K562 (cell line): ENCODE measurements around the gene RBFOX1. TPM values are rescaled to one million over a fixed set of nuclear protein-coding genes. Genes with fewer than 3 reads are reported as not detected.

Source experiments
- ATAC-seq: fragments of 200-7000 bp; cut with Tn5 transposase; 3 replicates; pipeline ENCODE4 v1.9.1; 2020; ENCODE audit warnings: moderate library complexity
- BruUV-seq: library from RNA; stranded (reverse); fragments of 400-500 nt; replicated peaks from 2 replicates; lab custom pipeline; 2021; lab: Mats Ljungman, UMichigan
- CTCF ChIA-PET: fragments of 300-600 bp; formaldehyde crosslinking; extraction: SDS; loops from one replicate; lab custom pipeline; 2021; ENCODE audit warnings: low intra/inter-chr PET ratio; lab: Yijun Ruan, JAX
- POLR2A ChIA-PET: fragments of 300-600, 350-650 bp; sonication (Branson Sonifier 250); formaldehyde crosslinking; extraction: SDS; loops from one replicate; lab custom pipeline; 2021; ENCODE audit warnings: antibody characterized with exemption, inconsistent platforms; lab: Yijun Ruan, JAX
- DNase-seq, 4 experiments: peaks; one replicate each; pipeline versions ENCODE4 v3.0.0 to v3.0.0-alpha.2; 2011 to 2018; ENCODE audit warnings: low spot score in 3 of 4, mixed read lengths in 3 of 4; ENCODE audit errors: extremely low read depth in 1 of 4
- FAIRE-seq: peaks from 2 replicates; lab custom pipeline; 2011; peaks lifted over from hg19 to GRCh38; lab: Jason Lieb, UNC
- H2AFZ ChIP-seq: 2 replicates; pipeline ENCODE4 v1.6.0; 2011; ENCODE audit warnings: low read depth, low read length, control low read depth, inconsistent platforms
- H3K27ac ChIP-seq: fragments of 200-600 bp; 3 replicates; pipeline ENCODE4 v1.8.0; 2011; ENCODE audit warnings: low read depth, mild to moderate bottlenecking, control low read depth, inconsistent platforms, low read length, moderate library complexity, mixed read lengths; ENCODE audit errors: extremely low read depth
- H3K27me3 ChIP-seq, 2 experiments: fragments of 300-600 bp in 1 of 2; 2 replicates in 1 of 2; 3 replicates in 1 of 2; pipeline versions ENCODE4 v1.6.0 to v1.8.0; 2011; ENCODE audit warnings: inconsistent platforms in 2 of 2, low read length in 2 of 2, mild to moderate bottlenecking in 1 of 2, mixed read lengths in 1 of 2, moderate library complexity in 1 of 2; ENCODE audit not compliant: control insufficient read depth in 2 of 2, insufficient read depth in 2 of 2
- H3K36me3 ChIP-seq: fragments of 300-600 bp; 3 replicates; pipeline ENCODE4 v1.8.0; 2011; ENCODE audit warnings: mild to moderate bottlenecking, low read length, inconsistent platforms; ENCODE audit not compliant: control insufficient read depth, insufficient read depth
- H3K4me1 ChIP-seq, 2 experiments: fragments of 200-600 bp in 1 of 2; replicated peaks in 1 of 2; 2 replicates in 1 of 2; 3 replicates in 1 of 2; pipeline versions ENCODE4 v1.5.1 to v1.8.0; 2011; ENCODE audit warnings: inconsistent platforms in 2 of 2, low read length in 2 of 2, mild to moderate bottlenecking in 1 of 2, mixed read lengths in 1 of 2, moderate library complexity in 1 of 2; ENCODE audit not compliant: control insufficient read depth in 2 of 2, insufficient read depth in 2 of 2
- H3K4me2 ChIP-seq: 2 replicates; pipeline ENCODE4 v1.6.1; 2011; ENCODE audit warnings: low read length, control low read depth, inconsistent platforms, mixed read lengths; ENCODE audit not compliant: insufficient read depth
- H3K4me3 ChIP-seq: fragments of 200-600 bp; sonication (generic), shearing (Covaris generic); 2 replicates; pipeline ENCODE4 v1.5.1; 2016; ENCODE audit warnings: control low read depth, inconsistent platforms
- H3K79me2 ChIP-seq: fragments of 200-600 bp; 3 replicates; pipeline ENCODE4 v1.8.0; 2011; ENCODE audit warnings: low read length, inconsistent platforms; ENCODE audit not compliant: control insufficient read depth, insufficient read depth
- H3K9ac ChIP-seq, 2 experiments: 2 replicates each; pipeline versions ENCODE4 v1.6.0 to v1.6.1; 2011; ENCODE audit warnings: low read depth in 2 of 2, low read length in 2 of 2, control low read depth in 1 of 2, inconsistent platforms in 1 of 2, mild to moderate bottlenecking in 1 of 2, mixed read lengths in 1 of 2; ENCODE audit not compliant: insufficient read depth in 1 of 2
- H3K9me1 ChIP-seq: one replicate; pipeline ENCODE4 v1.6.0; 2011; ENCODE audit warnings: inconsistent platforms, mild to moderate bottlenecking, low read length, moderate library complexity; ENCODE audit not compliant: control insufficient read depth, insufficient read depth
- H3K9me3 ChIP-seq: replicated peaks from 2 replicates; pipeline ENCODE4 v1.5.1; 2011; ENCODE audit warnings: low read depth, low read length, inconsistent platforms; ENCODE audit not compliant: control insufficient read depth, insufficient read depth
- H4K20me1 ChIP-seq: replicated peaks from 2 replicates; pipeline ENCODE4 v1.6.1; 2011; ENCODE audit warnings: low read length, inconsistent platforms, mixed read lengths; ENCODE audit not compliant: control insufficient read depth, insufficient read depth
- ARID2 ChIP-seq: fragments of 450-650 bp; IDR thresholded peaks from 2 replicates; pipeline ENCODE4 v1.6.1; 2017; ENCODE audit warnings: antibody characterized with exemption, mild to moderate bottlenecking
- CBX1 ChIP-seq: sonication (generic); IDR thresholded peaks from 2 replicates; pipeline ENCODE4 v1.6.1; 2016; ENCODE audit warnings: antibody characterized with exemption, low read depth, mild to moderate bottlenecking
- CBX3 ChIP-seq, 2 experiments: IDR thresholded peaks; 1 replicate in 1 of 2; 2 replicates in 1 of 2; pipeline ENCODE4 v1.6.1; 2012; ENCODE audit warnings: inconsistent platforms in 2 of 2, low read length in 2 of 2, borderline replicate concordance in 1 of 2, control low read depth in 1 of 2
- EP400 ChIP-seq: fragments of 450-650 bp; IDR thresholded peaks from 2 replicates; pipeline ENCODE4 v1.6.1; 2017; ENCODE audit warnings: antibody characterized with exemption, mild to moderate bottlenecking, moderate library complexity
- HNRNPLL ChIP-seq: fragments of 200-400 bp; formaldehyde crosslinking; IDR thresholded peaks from 2 replicates; pipeline ENCODE4 v1.6.1; 2017; ENCODE audit warnings: low read length, low read depth, mild to moderate bottlenecking; ENCODE audit not compliant: poor library complexity, severe bottlenecking
- MEF2D ChIP-seq: conservative IDR thresholded peaks from 2 replicates; pipeline ENCODE4 v1.6.1; 2016; ENCODE audit warnings: low read depth, missing genetic modification characterization, missing compliant biosample characterization
- SETDB1 ChIP-seq: IDR thresholded peaks from one replicate; pipeline ENCODE4 v1.6.1; 2012; ENCODE audit warnings: low read length, control low read depth, inconsistent platforms
- SMARCE1 ChIP-seq: fragments of 450-650 bp; IDR thresholded peaks from 2 replicates; pipeline ENCODE4 v1.7.1; 2016; ENCODE audit warnings: mild to moderate bottlenecking
- ZNF217 ChIP-seq: sonication (generic); formaldehyde crosslinking; IDR thresholded peaks from 2 replicates; pipeline ENCODE4 v1.8.0; 2022; ENCODE audit warnings: mild to moderate bottlenecking, missing genetic modification reagents
- ZNF224 ChIP-seq: sonication (generic); formaldehyde crosslinking; IDR thresholded peaks from 2 replicates; pipeline ENCODE4 v1.8.0; 2022; ENCODE audit warnings: mild to moderate bottlenecking, missing genetic modification reagents
- ZNF282 ChIP-seq: sonication (generic); formaldehyde crosslinking; IDR thresholded peaks from 2 replicates; pipeline ENCODE4 v1.8.1; 2023; ENCODE audit warnings: missing genetic modification reagents
- ZNF668 ChIP-seq: fragments of 250-450 bp; sonication (Bioruptor Pico); IDR thresholded peaks from 2 replicates; pipeline ENCODE4 v1.8.0; 2022; ENCODE audit warnings: mild to moderate bottlenecking, inconsistent platforms
- WGBS: fragments of 100-300 bp; shearing (Covaris generic); methylation state at CpG from one replicate; pipeline ENCODE4 v1.1.6; 2016; ENCODE audit warnings: low coverage, mixed read lengths; ENCODE audit not compliant: insufficient coverage; ENCODE audit errors: missing lambda C conversion rate; 5-methylcytosine and 5-hydroxymethylcytosine counted together
- in situ Hi-C: fragments of 300-500 bp; cut with MboI; formaldehyde crosslinking; loops from 4 replicates; pipeline ENCODE4 v1.15.0; 2018; ENCODE audit warnings: inconsistent platforms, mixed read lengths
- intact Hi-C: fragments of 100-400 bp; cut with micrococcal nuclease; formaldehyde crosslinking; loops from 2 replicates; pipeline ENCODE4 v1.14.2; 2022
- polyA plus RNA-seq, 8 experiments: library from polyadenylated mRNA; depleted of rRNA in 4 of 8; stranded (reverse) in 5 of 8; unstranded in 3 of 8; fragments of >200 nt; fragmentation: Nextera tagmentation in 2 of 8; fragmentation: Illumina TruSeq in 1 of 8; extraction: Ambion mirVana in 2 of 8; extraction: Trizol in 1 of 8; gene quantifications; 2 replicates each; pipeline versions ENCODE4 v1.2.1 to v1.2.3, GENCODE V29; 2011 to 2014; ENCODE audit warnings: inconsistent platforms in 1 of 8, missing spikeins in 1 of 8
- total RNA-seq, 7 experiments: library from RNA; depleted of rRNA in 6 of 7; stranded (reverse); fragments of >200 nt in 6 of 7; fragmentation: Illumina TruSeq in 2 of 7; extraction: Trizol in 2 of 7; gene quantifications; 2 replicates each; pipeline versions ENCODE4 v1.2.1 to v1.2.3, GENCODE V29; 2011 to 2021; ENCODE audit warnings: low replicate concordance in 1 of 7
- TF ChIP-seq, protein P1 (sequence below): fragments of 250-450 bp; sonication (Bioruptor Pico); IDR thresholded peaks from 2 replicates; pipeline ENCODE4 v1.4.0; 2020; ENCODE audit warnings: mild to moderate bottlenecking, moderate library complexity, borderline replicate concordance
- TF ChIP-seq, protein P2 (sequence below): fragments of 250-450 bp; sonication (Bioruptor Pico); IDR thresholded peaks from 2 replicates; pipeline ENCODE4 v1.8.0; 2021; ENCODE audit warnings: borderline replicate concordance, mild to moderate bottlenecking, moderate library complexity; ENCODE audit not compliant: poor library complexity, severe bottlenecking

Gene RBFOX1
- total and polyA plus RNA-seq, 9 of the 15 experiments (the other 6 are each of a cell fraction or from before 2014, with no cell fraction given) = 0.03 TPM; not detected in 8

DNA sequence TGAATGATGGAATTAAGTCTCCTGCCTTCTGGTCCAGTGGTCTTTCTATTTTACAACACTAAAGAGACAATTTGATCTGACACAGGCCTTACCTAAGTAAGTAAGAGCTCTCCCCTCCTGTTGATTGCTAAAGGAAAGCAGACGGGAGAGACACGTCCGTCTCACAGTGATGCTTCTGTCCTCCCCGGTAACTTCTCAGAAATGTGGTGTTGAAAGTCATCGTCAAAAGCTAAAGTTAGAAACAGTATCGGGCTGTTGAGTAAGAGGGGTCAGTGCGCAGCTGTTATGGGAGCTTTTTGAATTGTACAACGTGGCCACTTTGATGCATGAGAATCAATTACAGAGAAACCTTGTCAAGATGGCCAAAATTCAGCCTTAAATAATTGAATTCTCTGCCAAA, 1.9 kb upstream of the RBFOX1 start:
- ATAC-seq = no peak
- no peaks in the 10 kb centered on the region for H3K9me1 ChIP-seq
- peaks cover 0 to 6% of the 10 kb centered on the region in 2 experiments; a peak in 2 of 5 replicates for H3K27me3 ChIP-seq
- H3K4me1 ChIP-seq = no peaks in the 10 kb centered on the region
- DNase-seq = no peak
- no TSS peak for BruUV-seq
- 3% methylated on average over 8 of the region's 8 CpGs for WGBS
- H3K9me3 ChIP-seq = no peaks in the 10 kb centered on the region
- in situ Hi-C loops (no loop called here), intact Hi-C loops (no loop called here)
- H3K27ac ChIP-seq = no peak overlapping the region
- H3K36me3 ChIP-seq = no peaks in the 10 kb centered on the region
- H3K4me2 ChIP-seq = no peak overlapping the region
- no peaks in the 10 kb centered on the region; the same call in 1 of the 2 replicates for H4K20me1 ChIP-seq
- H3K4me3 ChIP-seq = no peak overlapping the region
- ChIA-PET CTCF (no interaction called here), POLR2A (interaction anchor here (1.0 kb wide), 1 partner anchor 16 kb away, joined by 3 read pairs; no protein-coding TSS in a partner anchor)
- no peak for FAIRE-seq
- TF ChIP-seq ZNF224 (CRISPR knock-in tag) (no peak), ARID2 (no peak), EP400 (no peak)
- no peak overlapping the region for H3K9ac ChIP-seq
- no peak overlapping the region for H2AFZ ChIP-seq
- no peaks in the 10 kb centered on the region for H3K79me2 ChIP-seq

DNA sequence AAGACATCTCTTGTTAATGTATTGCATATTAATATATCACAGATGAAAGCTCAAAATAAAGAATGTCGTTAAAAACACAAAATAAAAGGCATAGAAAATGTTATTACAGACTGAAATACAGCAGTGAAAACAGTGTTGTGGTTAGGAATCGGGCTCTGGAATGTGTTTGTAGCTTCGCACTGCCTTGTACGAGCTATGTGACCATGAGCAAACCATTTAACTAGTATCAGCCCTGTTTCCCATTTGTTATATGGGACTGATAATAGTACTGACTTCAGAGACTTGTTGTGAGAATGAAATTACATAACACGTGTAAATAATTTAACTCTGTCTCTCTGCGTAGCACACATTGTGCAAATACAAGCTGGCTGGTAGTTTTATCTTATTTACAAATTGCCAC, 648 bp upstream of the RBFOX1 start:
- no peak for DNase-seq
- Histone ChIP-seq H3K27me3 (peaks cover 0 to 6% of the 10 kb centered on the region in 2 experiments; a peak in 2 of 5 replicates), H3K4me3 (no peak overlapping the region), H3K9me3 (no peaks in the 10 kb centered on the region), H4K20me1 (no peaks in the 10 kb centered on the region; the same call in 1 of the 2 replicates), H3K9me1 (no peaks in the 10 kb centered on the region), H3K4me1 (no peaks in the 10 kb centered on the region), H2AFZ (no peak overlapping the region), H3K79me2 (no peaks in the 10 kb centered on the region), H3K4me2 (no peak overlapping the region), H3K27ac (no peak overlapping the region), H3K9ac (no peak overlapping the region), H3K36me3 (no peaks in the 10 kb centered on the region)
- POLR2A ChIA-PET = interaction anchor here (0.8 kb wide), 1 partner anchor 72 kb away, joined by 3 read pairs; no protein-coding TSS in a partner anchor
- no peak for ATAC-seq
- in situ Hi-C loops = no loop called here
- CTCF ChIA-PET = no interaction called here
- no peak for FAIRE-seq
- WGBS = 2% methylated on average over 6 of the region's 6 CpGs
- BruUV-seq = no TSS peak
- intact Hi-C loops = no loop called here
- TF ChIP-seq ZNF282 (CRISPR knock-in tag) (no peak), MEF2D (tag) (no peak), HNRNPLL (no peak), ZNF668 (CRISPR knock-in tag) (no peak), SETDB1 (no peak), CBX3 (IDR thresholded peaks at IDR 0.05; ENCODE audit: borderline replicate concordance in 1 of 2, low read length in 2 of 2) (no peak), ZNF217 (CRISPR knock-in tag) (no peak), SMARCE1 (no peak), CBX1 (no peak)
- TF ChIP-seq, protein P1, sequence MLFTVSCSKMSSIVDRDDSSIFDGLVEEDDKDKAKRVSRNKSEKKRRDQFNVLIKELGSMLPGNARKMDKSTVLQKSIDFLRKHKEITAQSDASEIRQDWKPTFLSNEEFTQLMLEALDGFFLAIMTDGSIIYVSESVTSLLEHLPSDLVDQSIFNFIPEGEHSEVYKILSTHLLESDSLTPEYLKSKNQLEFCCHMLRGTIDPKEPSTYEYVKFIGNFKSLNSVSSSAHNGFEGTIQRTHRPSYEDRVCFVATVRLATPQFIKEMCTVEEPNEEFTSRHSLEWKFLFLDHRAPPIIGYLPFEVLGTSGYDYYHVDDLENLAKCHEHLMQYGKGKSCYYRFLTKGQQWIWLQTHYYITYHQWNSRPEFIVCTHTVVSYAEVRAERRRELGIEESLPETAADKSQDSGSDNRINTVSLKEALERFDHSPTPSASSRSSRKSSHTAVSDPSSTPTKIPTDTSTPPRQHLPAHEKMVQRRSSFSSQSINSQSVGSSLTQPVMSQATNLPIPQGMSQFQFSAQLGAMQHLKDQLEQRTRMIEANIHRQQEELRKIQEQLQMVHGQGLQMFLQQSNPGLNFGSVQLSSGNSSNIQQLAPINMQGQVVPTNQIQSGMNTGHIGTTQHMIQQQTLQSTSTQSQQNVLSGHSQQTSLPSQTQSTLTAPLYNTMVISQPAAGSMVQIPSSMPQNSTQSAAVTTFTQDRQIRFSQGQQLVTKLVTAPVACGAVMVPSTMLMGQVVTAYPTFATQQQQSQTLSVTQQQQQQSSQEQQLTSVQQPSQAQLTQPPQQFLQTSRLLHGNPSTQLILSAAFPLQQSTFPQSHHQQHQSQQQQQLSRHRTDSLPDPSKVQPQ (CRISPR knock-in tag) = no peak
- TF ChIP-seq, protein P2, sequence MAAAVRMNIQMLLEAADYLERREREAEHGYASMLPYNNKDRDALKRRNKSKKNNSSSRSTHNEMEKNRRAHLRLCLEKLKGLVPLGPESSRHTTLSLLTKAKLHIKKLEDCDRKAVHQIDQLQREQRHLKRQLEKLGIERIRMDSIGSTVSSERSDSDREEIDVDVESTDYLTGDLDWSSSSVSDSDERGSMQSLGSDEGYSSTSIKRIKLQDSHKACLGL = no peak
